ENCODE results near the gene ARVCF.

The ARVCF gene

DNA sequence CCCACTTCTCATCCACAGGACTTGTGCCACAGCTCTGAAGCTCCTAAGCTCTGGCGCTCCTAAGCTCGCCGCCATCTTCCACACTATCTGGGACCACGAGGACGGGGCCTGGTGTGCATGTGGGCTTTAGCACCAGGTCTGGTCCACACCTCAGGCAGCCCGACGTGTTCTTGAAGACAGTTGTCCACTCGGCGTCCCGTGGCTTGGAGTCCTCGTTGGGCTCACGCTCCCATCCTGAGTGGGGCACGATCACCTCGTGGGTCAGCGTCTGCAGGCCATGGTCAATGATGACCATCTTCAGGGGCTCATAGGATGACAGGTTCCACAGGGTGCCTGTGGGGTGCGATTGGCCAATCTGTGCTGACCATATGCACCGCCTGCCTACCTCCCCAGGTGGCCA, 37.9 kb downstream of the ARVCF start:
- Histone ChIP-seq H3K36me3 (ENCODE audit: control insufficient read depth, insufficient read depth, low read length) (no peaks in the 10 kb centered on the region), H3K79me2 (no peaks in the 10 kb centered on the region), H3K27ac (no peak overlapping the region), H3K9me3 (ENCODE audit: control insufficient read depth, low read length) (no peaks in the 10 kb centered on the region), H3K4me1 (no peaks in the 10 kb centered on the region), H3K4me3 (ENCODE audit: low read depth, low read length) (no peak overlapping the region), H3K27me3 (ENCODE audit: control insufficient read depth, insufficient read depth, low read length) (no peaks in the 10 kb centered on the region), H3K9ac (no peak overlapping the region), H2AFZ (no peak overlapping the region), H3K4me2 (ENCODE audit: low read length) (no peak overlapping the region)
- TF ChIP-seq, protein P1, sequence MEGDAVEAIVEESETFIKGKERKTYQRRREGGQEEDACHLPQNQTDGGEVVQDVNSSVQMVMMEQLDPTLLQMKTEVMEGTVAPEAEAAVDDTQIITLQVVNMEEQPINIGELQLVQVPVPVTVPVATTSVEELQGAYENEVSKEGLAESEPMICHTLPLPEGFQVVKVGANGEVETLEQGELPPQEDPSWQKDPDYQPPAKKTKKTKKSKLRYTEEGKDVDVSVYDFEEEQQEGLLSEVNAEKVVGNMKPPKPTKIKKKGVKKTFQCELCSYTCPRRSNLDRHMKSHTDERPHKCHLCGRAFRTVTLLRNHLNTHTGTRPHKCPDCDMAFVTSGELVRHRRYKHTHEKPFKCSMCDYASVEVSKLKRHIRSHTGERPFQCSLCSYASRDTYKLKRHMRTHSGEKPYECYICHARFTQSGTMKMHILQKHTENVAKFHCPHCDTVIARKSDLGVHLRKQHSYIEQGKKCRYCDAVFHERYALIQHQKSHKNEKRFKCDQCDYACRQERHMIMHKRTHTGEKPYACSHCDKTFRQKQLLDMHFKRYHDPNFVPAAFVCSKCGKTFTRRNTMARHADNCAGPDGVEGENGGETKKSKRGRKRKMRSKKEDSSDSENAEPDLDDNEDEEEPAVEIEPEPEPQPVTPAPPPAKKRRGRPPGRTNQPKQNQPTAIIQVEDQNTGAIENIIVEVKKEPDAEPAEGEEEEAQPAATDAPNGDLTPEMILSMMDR (IDR thresholded peaks at IDR 0.05): no peak

DNA sequence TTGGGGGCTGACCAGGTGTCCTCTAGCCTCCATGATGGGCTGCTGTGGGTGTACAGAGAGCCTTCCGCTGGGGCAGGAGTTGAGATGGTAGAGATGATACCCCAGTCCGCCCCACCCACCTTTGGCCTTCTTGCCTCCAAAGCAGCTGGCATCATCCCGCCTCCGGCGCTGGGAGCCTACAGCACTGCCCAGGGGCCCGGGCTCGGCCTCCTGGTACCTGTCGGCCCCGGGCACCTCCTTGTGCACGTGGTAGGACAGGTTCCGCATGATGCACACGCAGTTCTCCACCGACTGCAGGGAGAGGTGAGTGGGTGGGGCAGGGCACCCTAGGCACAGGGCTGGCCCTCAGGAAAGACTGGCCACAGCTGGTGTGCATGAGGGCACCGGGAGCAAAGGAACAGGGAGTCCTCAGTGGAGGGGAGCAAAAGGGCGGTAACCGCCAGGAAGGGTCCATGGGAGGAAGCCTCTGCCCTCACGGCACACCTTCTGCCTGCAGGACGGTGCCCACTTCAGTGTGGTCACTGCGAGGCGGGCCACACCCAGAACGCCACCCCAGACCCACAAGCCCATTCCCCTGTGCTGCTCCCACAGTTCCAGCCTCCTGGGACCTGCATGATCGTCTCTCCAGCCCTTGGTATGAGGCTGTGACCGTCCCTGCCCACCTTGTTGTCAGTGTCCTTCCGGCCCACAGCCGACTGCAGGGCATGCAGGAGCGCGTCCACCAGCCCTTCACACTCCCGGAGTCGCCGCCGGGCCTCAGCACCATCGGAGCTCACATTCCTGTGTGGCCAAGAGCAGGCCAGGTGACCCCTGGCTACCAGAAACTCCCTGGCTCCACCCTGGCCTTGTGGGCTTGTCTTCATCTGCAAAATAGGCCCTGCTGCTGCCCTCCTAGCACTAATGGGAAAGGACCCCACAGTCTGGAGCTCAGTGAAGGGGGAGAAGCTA, 39.1 kb downstream of the ARVCF start:
- Histone ChIP-seq H3K9ac (no peak overlapping the region), H3K79me2 (no peaks in the 10 kb centered on the region), H3K27ac (no peak overlapping the region), H3K9me3 (ENCODE audit: control insufficient read depth, low read length) (no peaks in the 10 kb centered on the region), H3K4me3 (ENCODE audit: low read depth, low read length) (no peak overlapping the region), H3K4me2 (ENCODE audit: low read length) (no peak overlapping the region), H3K27me3 (ENCODE audit: control insufficient read depth, insufficient read depth, low read length) (no peaks in the 10 kb centered on the region), H3K36me3 (ENCODE audit: control insufficient read depth, insufficient read depth, low read length) (no peaks in the 10 kb centered on the region), H3K4me1 (no peaks in the 10 kb centered on the region), H2AFZ (no peak overlapping the region)
- TF ChIP-seq, protein P1 (IDR thresholded peaks at IDR 0.05): no peak

DNA sequence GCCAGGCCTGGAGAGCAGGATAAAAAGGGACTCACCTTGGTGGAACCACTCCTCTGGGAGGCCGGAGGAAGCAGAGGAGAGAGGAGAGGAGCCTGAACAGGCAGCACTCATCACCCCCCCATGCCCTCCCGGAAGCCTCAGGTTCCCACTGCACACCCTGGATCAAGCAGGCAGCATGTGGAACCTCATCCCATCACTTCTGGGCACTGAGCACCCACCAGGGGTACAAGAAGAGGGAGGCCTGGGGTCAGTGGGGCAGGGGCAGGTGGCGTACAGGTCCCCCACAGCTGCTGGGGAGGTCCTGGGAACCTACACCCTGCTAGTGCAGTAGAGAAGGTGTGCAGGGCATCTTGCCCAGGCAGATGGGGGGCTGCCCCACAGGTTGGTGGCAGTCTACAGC, 40.0 kb downstream of the ARVCF start:
- H3K27ac ChIP-seq: no peak overlapping the region
- H3K9ac ChIP-seq: no peak overlapping the region
- H3K4me2 ChIP-seq (ENCODE audit: low read length): no peak overlapping the region
- H3K4me3 ChIP-seq (ENCODE audit: low read depth, low read length): no peak overlapping the region
- no peaks in the 10 kb centered on the region for H3K9me3 ChIP-seq (ENCODE audit: control insufficient read depth, low read length)
- TF ChIP-seq, protein P1 (IDR thresholded peaks at IDR 0.05): no peak
- no peaks in the 10 kb centered on the region for H3K4me1 ChIP-seq
- H3K79me2 ChIP-seq: no peaks in the 10 kb centered on the region
- H3K27me3 ChIP-seq (ENCODE audit: control insufficient read depth, insufficient read depth, low read length): no peaks in the 10 kb centered on the region
- no peak overlapping the region for H2AFZ ChIP-seq
- no peaks in the 10 kb centered on the region for H3K36me3 ChIP-seq (ENCODE audit: control insufficient read depth, insufficient read depth, low read length)

DNA sequence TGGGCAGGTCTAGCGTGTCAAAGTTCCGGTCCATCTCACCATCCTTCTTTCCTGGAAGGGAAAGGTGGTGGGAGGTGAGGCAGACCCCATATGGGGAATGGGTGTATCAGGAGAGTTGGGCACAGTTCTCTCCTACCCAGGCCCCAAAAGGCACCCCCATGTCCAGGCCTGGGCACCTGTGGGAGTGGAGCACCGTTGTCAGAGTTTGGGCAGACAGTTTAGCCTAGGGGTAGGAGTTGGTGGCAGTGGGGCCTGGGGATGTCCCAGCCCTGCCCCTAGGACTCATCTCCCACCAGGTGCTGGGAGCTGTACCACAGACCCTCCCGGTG, 41.0 kb downstream of the ARVCF start:
- no peak overlapping the region for H2AFZ ChIP-seq
- H3K9me3 ChIP-seq (ENCODE audit: control insufficient read depth, low read length): no peaks in the 10 kb centered on the region
- no peak overlapping the region for H3K4me3 ChIP-seq (ENCODE audit: low read depth, low read length)
- no peak overlapping the region for H3K9ac ChIP-seq
- no peaks in the 10 kb centered on the region for H3K4me1 ChIP-seq
- no peaks in the 10 kb centered on the region for H3K36me3 ChIP-seq (ENCODE audit: control insufficient read depth, insufficient read depth, low read length)
- H3K79me2 ChIP-seq: no peaks in the 10 kb centered on the region
- H3K27me3 ChIP-seq (ENCODE audit: control insufficient read depth, insufficient read depth, low read length): no peaks in the 10 kb centered on the region
- TF ChIP-seq, protein P1 (IDR thresholded peaks at IDR 0.05): no peak
- H3K27ac ChIP-seq: no peak overlapping the region
- no peak overlapping the region for H3K4me2 ChIP-seq (ENCODE audit: low read length)
